Liver (tissue), 3 donors: ENCODE data around the gene EFHD1.

Experiments used
- RAD21 ChIP-seq, 2 donors: IDR thresholded peaks; 2 replicates each; pipeline ENCODE4 v1.6.1; 2016; ENCODE audit warnings: antibody characterized with exemption in 2 of 2, mild to moderate bottlenecking in 2 of 2
- TF ChIP-seq, protein P1 (sequence below): fragments of 150-350 bp; IDR thresholded peaks from 2 replicates; pipeline ENCODE4 v1.5.1; 2017; ENCODE audit warnings: improper control_type of control experiment, low read depth, low read length; ENCODE audit not compliant: missing input control
- TF ChIP-seq, protein P2 (sequence below): IDR thresholded peaks from 2 replicates; pipeline ENCODE4 v1.6.1; 2016; ENCODE audit warnings: antibody characterized with exemption
- donor health status: healthy.
- donor health status: healthy.

DNA sequence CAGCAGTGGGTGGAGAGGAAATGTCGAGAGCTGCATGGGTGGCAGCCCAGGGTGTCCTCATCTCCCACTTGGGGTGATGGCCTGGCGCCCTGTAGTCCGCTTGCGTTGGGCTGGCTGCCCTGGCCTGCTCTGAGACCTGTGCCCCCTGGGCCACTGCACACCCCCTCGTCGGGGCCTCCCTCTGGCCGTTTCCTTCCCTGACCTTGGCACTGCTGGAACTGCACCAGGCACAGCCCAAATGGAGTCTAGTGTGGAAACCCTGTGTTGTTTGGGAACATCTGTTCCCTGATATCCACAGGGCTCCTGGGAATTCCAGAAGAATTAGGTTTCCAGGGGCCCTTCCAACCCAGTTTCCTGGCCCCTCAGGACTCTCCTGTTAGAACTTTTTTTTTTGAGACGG, 13.9 kb downstream of the EFHD1 start:
- TF ChIP-seq, protein P1, sequence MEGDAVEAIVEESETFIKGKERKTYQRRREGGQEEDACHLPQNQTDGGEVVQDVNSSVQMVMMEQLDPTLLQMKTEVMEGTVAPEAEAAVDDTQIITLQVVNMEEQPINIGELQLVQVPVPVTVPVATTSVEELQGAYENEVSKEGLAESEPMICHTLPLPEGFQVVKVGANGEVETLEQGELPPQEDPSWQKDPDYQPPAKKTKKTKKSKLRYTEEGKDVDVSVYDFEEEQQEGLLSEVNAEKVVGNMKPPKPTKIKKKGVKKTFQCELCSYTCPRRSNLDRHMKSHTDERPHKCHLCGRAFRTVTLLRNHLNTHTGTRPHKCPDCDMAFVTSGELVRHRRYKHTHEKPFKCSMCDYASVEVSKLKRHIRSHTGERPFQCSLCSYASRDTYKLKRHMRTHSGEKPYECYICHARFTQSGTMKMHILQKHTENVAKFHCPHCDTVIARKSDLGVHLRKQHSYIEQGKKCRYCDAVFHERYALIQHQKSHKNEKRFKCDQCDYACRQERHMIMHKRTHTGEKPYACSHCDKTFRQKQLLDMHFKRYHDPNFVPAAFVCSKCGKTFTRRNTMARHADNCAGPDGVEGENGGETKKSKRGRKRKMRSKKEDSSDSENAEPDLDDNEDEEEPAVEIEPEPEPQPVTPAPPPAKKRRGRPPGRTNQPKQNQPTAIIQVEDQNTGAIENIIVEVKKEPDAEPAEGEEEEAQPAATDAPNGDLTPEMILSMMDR: no peak
- no peak for TF ChIP-seq RAD21 (IDR thresholded peaks at IDR 0.05)
- TF ChIP-seq, protein P2, sequence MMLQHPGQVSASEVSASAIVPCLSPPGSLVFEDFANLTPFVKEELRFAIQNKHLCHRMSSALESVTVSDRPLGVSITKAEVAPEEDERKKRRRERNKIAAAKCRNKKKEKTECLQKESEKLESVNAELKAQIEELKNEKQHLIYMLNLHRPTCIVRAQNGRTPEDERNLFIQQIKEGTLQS: no peak
